C4-2B (cell line): ENCODE data around the gene KIF19.

Source experiments
- ZFX ChIP-seq: fragments of 450-650 bp; IDR thresholded peaks from 2 replicates; pipeline ENCODE4 v1.6.1; 2017
- TF ChIP-seq, protein P1 (sequence below): fragments of 450-650 bp; conservative IDR thresholded peaks from 2 replicates; pipeline ENCODE4 v1.5.1; 2017; ENCODE audit warnings: mild to moderate bottlenecking

DNA sequence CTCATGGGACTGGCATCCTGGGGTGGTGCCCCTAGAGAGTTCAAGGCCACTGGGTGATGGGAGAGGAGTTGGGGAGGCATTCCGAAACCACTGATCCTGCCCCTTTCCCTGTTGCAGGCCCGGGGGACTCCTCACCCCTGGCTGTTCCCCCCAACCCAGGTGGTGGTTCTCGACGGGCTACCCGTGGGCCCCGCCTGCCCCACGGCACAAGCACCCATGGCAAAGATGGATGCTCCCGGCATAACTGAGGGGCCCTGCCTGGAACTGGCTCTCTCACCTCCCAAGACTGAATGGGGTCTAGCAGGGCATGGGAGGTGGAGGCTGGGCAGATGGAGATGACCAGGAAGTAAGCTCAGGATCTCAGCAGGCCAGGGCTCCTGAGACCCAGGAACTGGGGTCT lies 29.0 kb downstream of the KIF19 start:
- TF ChIP-seq, protein P1, sequence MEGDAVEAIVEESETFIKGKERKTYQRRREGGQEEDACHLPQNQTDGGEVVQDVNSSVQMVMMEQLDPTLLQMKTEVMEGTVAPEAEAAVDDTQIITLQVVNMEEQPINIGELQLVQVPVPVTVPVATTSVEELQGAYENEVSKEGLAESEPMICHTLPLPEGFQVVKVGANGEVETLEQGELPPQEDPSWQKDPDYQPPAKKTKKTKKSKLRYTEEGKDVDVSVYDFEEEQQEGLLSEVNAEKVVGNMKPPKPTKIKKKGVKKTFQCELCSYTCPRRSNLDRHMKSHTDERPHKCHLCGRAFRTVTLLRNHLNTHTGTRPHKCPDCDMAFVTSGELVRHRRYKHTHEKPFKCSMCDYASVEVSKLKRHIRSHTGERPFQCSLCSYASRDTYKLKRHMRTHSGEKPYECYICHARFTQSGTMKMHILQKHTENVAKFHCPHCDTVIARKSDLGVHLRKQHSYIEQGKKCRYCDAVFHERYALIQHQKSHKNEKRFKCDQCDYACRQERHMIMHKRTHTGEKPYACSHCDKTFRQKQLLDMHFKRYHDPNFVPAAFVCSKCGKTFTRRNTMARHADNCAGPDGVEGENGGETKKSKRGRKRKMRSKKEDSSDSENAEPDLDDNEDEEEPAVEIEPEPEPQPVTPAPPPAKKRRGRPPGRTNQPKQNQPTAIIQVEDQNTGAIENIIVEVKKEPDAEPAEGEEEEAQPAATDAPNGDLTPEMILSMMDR = no peak
- TF ChIP-seq ZFX = no peak
